Tibial nerve (tissue), 4 donors: ENCODE measurements around the gene PPP6C. TPM values are rescaled to one million over a fixed set of nuclear protein-coding genes. Genes with fewer than 3 reads are reported as not detected.
A peak's percentile ranks its signal among the peaks of the same experiment; 100 is the strongest.
"Not testable (repeated sequence)": the region's sequence is repeated elsewhere in the genome, so short reads cannot be mapped to it uniquely, and the experiment has no call there.

Source experiments
- DNase-seq, 2 donors: peaks; one replicate each; pipeline ENCODE4 v3.0.0-alpha.2; 2019; ENCODE audit warnings: low spot score in 2 of 2
- H3K27ac ChIP-seq, 4 donors: fragments of 200-600 bp; sonication (generic) in 3 of 4; one replicate each; pipeline ENCODE4 v1.5.1; 2017 to 2019; ENCODE audit warnings: mild to moderate bottlenecking in 1 of 4
- H3K27me3 ChIP-seq, 2 donors: fragments of 200-600 bp; sonication (generic) in 1 of 2; one replicate each; pipeline versions ENCODE4 v1.5.1 to v1.6.0; 2017 to 2019
- H3K36me3 ChIP-seq, 3 donors: fragments of 200-600 bp; sonication (generic); one replicate each; pipeline ENCODE4 v1.5.1; 2018 to 2019
- H3K4me1 ChIP-seq, 4 donors: fragments of 200-600 bp; sonication (generic) in 3 of 4; one replicate each; pipeline ENCODE4 v1.5.1; 2017 to 2019
- H3K4me3 ChIP-seq, 4 donors: fragments of 200-600 bp; sonication (generic) in 3 of 4; one replicate each; pipeline ENCODE4 v1.5.1; 2017 to 2019; ENCODE audit warnings: mild to moderate bottlenecking in 1 of 4, moderate library complexity in 1 of 4
- H3K9me3 ChIP-seq, 4 donors: fragments of 200-600 bp; sonication (generic) in 3 of 4; one replicate each; pipeline ENCODE4 v1.5.1; 2017 to 2019
- EP300 ChIP-seq, 2 donors: sonication (generic); formaldehyde crosslinking; IDR thresholded peaks; one replicate each; pipeline ENCODE4 v1.6.1; 2017; ENCODE audit warnings: antibody characterized with exemption in 2 of 2, mild to moderate bottlenecking in 1 of 2
- POLR2A ChIP-seq, 2 donors: fragments of 450-650 bp; IDR thresholded peaks; one replicate each; pipeline ENCODE4 v1.6.1; 2017; ENCODE audit warnings: antibody characterized with exemption in 2 of 2, mild to moderate bottlenecking in 2 of 2, moderate library complexity in 2 of 2
- WGBS, 2 donors: methylation state at CpG; one replicate each; pipeline ENCODE4 v1.1.5; 2018; 5-methylcytosine and 5-hydroxymethylcytosine counted together
- total RNA-seq, 4 donors: library from RNA; depleted of rRNA; stranded (reverse); fragments of >200 nt; gene quantifications; one replicate each; pipeline ENCODE4 v1.1.0, GENCODE V29; 2016
- TF ChIP-seq, protein P1 (sequence below), 5 experiments: fragments of 200-600 bp in 3 of 5; fragments of 450-650 bp in 2 of 5; sonication (generic) in 3 of 5; IDR thresholded peaks; one replicate each; pipeline ENCODE4 v1.5.1; 2016 to 2019; ENCODE audit warnings: antibody characterized with exemption in 5 of 5, mild to moderate bottlenecking in 3 of 5, moderate library complexity in 2 of 5

PPP6C gene
- total RNA-seq, 4 donors from 2014 or later, result 30.6 to 32.7 (median 31.6) TPM

DNA sequence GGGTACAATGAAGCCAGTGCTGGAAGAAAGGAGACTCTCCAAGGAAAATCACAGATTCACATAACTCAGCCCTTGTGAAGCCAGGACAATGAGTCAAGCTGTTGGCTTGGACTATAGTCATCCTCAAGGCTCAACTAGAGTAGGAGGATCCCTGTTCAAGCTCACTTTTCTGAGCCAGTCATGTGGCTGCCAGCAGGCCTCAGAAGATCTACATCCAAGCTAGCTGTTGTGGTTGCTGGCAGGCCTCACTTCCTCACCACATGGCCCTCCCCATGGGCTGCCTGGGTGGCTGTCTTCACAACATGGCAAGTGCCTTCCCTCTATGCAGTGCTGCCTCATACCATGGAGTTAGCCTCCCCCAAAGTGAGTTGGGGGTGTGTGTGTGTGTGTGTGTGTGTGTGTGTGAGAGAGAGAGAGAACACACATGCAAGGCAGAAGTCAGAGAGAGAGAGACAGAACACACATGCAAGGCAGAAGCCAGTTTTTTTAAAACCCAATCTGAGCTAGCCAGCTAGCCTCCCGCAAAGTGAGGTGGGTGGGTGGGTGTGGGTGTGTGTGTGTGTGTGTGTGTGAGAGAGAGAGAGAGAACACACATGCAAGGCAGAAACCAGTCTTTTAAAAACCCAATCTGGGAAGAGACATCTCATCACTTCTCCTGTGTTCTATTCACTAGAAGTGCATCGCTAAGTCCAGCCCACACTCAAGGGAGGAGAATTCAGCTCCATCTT is 63.4 kb downstream of the PPP6C start:
- Histone ChIP-seq H3K27me3 (no peaks in the 10 kb centered on the region), H3K4me3 (no peak overlapping the region), H3K9me3 (no peaks in the 10 kb centered on the region), H3K27ac (peak overlapping the region in 2 of 4 donors; percentile 50 to 72), H3K36me3 (no peaks in the 10 kb centered on the region), H3K4me1 (peaks cover 0 to 23% (median 10%) of the 10 kb centered on the region in 4 donors)
- 46 to 58% methylated on average over 2 of the region's 2 CpGs for WGBS, 2 donors
- DNase-seq, result peak; percentile 75 to 79
- TF ChIP-seq, protein P1, sequence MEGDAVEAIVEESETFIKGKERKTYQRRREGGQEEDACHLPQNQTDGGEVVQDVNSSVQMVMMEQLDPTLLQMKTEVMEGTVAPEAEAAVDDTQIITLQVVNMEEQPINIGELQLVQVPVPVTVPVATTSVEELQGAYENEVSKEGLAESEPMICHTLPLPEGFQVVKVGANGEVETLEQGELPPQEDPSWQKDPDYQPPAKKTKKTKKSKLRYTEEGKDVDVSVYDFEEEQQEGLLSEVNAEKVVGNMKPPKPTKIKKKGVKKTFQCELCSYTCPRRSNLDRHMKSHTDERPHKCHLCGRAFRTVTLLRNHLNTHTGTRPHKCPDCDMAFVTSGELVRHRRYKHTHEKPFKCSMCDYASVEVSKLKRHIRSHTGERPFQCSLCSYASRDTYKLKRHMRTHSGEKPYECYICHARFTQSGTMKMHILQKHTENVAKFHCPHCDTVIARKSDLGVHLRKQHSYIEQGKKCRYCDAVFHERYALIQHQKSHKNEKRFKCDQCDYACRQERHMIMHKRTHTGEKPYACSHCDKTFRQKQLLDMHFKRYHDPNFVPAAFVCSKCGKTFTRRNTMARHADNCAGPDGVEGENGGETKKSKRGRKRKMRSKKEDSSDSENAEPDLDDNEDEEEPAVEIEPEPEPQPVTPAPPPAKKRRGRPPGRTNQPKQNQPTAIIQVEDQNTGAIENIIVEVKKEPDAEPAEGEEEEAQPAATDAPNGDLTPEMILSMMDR (IDR thresholded peaks at IDR 0.05), result no peak
- TF ChIP-seq POLR2A (IDR thresholded peaks at IDR 0.05) (no peak), EP300 (IDR thresholded peaks at IDR 0.05) (peak in 1 of 2 donors; percentile 63)

DNA sequence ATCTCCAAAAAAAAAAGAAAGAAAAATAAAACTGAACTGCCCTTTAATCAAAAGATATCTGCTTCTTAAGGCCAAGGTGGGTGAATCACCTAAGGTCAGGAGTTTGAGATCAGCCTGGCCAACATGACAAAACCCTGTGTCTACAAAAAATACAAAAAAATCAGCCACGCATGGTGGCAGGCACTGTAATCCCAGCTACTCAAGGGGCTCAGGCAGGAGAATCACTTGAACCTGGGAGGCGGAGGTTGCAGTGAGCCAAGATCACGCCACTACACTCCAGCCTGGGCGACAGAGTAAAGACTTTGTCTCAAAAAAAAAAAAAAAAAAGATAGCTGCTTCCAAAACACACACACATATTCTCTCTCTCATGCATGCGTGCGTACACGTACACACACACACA is 64.1 kb downstream of the PPP6C start:
- Histone ChIP-seq H3K9me3 (no peaks in the 10 kb centered on the region), H3K27ac (peak overlapping the region in 2 of 4 donors; percentile 50 to 72), H3K36me3 (no peaks in the 10 kb centered on the region), H3K4me1 (peaks cover 0 to 23% (median 10%) of the 10 kb centered on the region in 4 donors), H3K27me3 (no peaks in the 10 kb centered on the region), H3K4me3 (no peak overlapping the region)
- no peak for DNase-seq
- TF ChIP-seq, protein P1 (IDR thresholded peaks at IDR 0.05), result no peak
- 70 to 74% methylated on average over 7 of the region's 7 CpGs for WGBS, 2 donors

DNA sequence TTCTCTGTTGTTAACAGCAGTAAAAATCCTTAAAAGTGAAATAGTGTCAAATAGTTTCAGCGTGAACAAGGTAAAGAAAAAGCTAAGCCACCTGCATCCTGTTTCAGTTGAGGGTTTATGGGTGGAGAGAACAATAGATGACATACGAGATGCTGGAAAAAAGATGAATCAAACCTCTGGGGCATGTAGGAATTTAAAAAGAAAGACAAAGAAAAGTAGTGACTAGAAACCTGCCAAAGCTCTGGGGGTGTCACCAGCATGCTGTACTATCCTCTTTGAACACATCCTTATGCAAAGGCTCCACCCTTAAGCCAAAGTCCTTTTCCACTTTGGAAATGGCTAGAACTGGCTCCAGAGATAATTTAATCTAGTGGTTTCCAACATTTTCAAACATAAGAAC is 68.5 kb downstream of the PPP6C start:
- no peak for TF ChIP-seq POLR2A (IDR thresholded peaks at IDR 0.05)
- TF ChIP-seq, protein P1 (IDR thresholded peaks at IDR 0.05), result no peak
- TF ChIP-seq EP300 (IDR thresholded peaks at IDR 0.05), result no peak
- Histone ChIP-seq H3K9me3 (no peaks in the 10 kb centered on the region), H3K27ac (no peak overlapping the region), H3K36me3 (no peaks in the 10 kb centered on the region), H3K4me1 (peaks cover 0 to 11% (median 3%) of the 10 kb centered on the region in 4 donors), H3K4me3 (no peak overlapping the region), H3K27me3 (no peaks in the 10 kb centered on the region)
- 64 to 67% methylated on average over 2 of the region's 2 CpGs for WGBS, 2 donors
- no peak for DNase-seq

DNA sequence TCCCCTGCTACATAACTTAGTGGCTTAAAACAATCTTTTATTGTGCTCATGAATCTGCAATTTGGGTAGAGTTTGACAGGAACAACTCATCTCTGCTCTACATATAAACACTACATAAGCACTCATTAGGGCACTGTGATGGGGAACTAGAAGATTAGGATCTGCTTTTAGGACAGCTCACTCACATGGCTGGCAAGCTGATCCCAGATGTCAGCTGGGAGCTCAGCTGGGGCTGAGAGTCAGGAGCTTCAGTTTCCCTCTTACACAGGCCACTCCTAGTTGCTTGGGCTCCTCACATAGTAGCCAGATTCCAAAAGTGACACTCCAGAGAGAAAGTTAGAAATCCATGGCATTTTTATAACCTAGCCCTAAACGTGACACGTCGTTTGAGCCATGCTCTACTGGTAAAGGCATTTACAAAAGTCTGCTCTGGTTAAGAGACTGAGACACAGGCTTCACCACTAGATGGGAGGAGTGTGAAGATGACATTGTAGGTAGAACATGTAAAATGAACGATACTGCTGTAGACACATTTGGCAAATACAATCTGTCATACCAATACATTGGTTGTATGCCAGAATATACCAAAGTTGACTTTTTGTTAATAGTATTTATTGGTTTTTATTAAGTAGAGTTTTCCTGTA is 69.8 kb downstream of the PPP6C start:
- Histone ChIP-seq H3K4me3 (no peak overlapping the region), H3K27ac (no peak overlapping the region), H3K27me3 (no peaks in the 10 kb centered on the region), H3K4me1 (no peaks in the 10 kb centered on the region), H3K9me3 (no peaks in the 10 kb centered on the region), H3K36me3 (no peaks in the 10 kb centered on the region)
- TF ChIP-seq EP300 (IDR thresholded peaks at IDR 0.05) (no peak), POLR2A (IDR thresholded peaks at IDR 0.05) (no peak)
- TF ChIP-seq, protein P1 (IDR thresholded peaks at IDR 0.05), result no peak
- WGBS, 2 donors, result 51 to 68% methylated on average over 4 of the region's 4 CpGs
- no peak for DNase-seq

DNA sequence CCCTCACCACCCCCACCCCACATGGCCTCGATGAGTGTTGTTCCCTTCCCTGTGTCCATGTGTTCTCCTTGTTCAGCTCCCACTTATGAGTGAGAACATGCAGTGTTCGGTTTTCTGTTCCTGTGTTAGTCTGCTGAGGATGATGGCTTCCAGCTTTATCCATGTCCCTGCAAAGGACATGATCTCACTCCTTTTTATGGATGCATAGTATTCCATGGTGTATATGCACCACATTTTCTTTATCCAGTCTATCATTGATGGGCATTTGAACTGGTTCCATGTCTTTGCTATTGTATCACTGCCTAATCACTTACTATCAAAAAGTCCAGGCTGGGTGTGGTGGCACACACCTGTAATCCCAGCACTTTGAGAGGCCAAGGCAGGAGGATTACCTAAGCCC is 70.9 kb downstream of the PPP6C start:
- H3K4me3 ChIP-seq, H3K27ac ChIP-seq, H3K27me3 ChIP-seq, DNase-seq, H3K4me1 ChIP-seq, H3K9me3 ChIP-seq, H3K36me3 ChIP-seq: not testable (repeated sequence)
- WGBS, 2 donors, result 64 to 93% methylated on average over 2 of the region's 2 CpGs

DNA sequence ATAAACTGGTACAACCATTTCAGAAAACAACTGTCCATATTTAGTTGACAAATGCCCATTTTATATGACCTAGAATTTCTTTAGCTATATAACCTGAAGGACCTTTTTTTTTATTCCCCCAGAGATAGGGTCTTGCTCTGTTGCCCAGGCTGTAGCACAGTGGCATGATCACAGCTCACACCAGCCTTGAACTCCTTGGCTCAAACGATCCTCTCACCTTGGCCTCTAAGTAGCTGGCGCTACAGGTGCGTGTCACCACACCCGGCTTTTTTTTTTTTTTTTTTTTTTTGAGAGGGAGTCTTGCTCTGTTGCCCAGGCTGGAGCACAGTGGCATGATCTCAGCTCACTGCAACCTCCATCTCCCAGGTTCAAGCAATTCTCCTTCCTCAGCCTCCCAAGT is 75.1 kb downstream of the PPP6C start:
- DNase-seq, H3K9me3 ChIP-seq, H3K4me3 ChIP-seq, H3K27me3 ChIP-seq, H3K27ac ChIP-seq, H3K4me1 ChIP-seq, H3K36me3 ChIP-seq: not testable (repeated sequence)
- 95 to 100% methylated on average over 4 of the region's 4 CpGs for WGBS, 2 donors
